ENCODE results near the gene PRKAA2.

The PRKAA2 gene

GRCh38 chr1:56627636-56628039, 17.5 kb upstream of the PRKAA2 start:
- DNase-seq (ENCODE audit: extremely low read depth, low read depth) = no peak
- TF ChIP-seq, protein P1, sequence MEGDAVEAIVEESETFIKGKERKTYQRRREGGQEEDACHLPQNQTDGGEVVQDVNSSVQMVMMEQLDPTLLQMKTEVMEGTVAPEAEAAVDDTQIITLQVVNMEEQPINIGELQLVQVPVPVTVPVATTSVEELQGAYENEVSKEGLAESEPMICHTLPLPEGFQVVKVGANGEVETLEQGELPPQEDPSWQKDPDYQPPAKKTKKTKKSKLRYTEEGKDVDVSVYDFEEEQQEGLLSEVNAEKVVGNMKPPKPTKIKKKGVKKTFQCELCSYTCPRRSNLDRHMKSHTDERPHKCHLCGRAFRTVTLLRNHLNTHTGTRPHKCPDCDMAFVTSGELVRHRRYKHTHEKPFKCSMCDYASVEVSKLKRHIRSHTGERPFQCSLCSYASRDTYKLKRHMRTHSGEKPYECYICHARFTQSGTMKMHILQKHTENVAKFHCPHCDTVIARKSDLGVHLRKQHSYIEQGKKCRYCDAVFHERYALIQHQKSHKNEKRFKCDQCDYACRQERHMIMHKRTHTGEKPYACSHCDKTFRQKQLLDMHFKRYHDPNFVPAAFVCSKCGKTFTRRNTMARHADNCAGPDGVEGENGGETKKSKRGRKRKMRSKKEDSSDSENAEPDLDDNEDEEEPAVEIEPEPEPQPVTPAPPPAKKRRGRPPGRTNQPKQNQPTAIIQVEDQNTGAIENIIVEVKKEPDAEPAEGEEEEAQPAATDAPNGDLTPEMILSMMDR (IDR thresholded peaks at IDR 0.05; ENCODE audit: low read depth, low read length) = no peak

DNA sequence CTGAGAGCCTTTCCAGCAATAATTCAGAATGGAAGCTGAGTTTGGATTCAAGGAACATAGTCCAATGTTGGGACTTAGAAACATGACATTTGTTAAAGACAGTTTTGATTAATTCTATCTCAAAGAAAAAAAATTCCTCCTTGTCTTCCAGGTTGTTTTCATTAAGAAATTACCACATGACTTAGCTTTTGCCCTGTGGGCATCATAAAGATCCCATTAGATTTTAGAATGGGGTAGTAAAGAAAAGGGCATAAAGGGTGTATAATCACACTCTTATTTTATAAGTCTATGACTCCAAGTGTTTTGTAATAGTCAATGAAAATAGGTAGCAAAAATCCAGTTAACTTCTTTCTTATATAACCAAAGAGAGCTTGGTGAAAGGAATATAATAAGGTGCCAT, 14.3 kb upstream of the PRKAA2 start:
- TF ChIP-seq, protein P1 (IDR thresholded peaks at IDR 0.05; ENCODE audit: low read depth, low read length) = no peak
- DNase-seq (ENCODE audit: extremely low read depth, low read depth) = no peak

GRCh38 chr1:56631901-56632300, 13.2 kb upstream of the PRKAA2 start:
- TF ChIP-seq, protein P1 (IDR thresholded peaks at IDR 0.05; ENCODE audit: low read depth, low read length) = no peak
- DNase-seq (ENCODE audit: extremely low read depth, low read depth) = no peak

- no peak for DNase-seq (ENCODE audit: extremely low read depth, low read depth)
- TF ChIP-seq, protein P1 (IDR thresholded peaks at IDR 0.05; ENCODE audit: low read depth, low read length) = no peak
These were observed 10.1 kb upstream of the PRKAA2 start for GRCh38 chr1:56634981-56635380.

DNA sequence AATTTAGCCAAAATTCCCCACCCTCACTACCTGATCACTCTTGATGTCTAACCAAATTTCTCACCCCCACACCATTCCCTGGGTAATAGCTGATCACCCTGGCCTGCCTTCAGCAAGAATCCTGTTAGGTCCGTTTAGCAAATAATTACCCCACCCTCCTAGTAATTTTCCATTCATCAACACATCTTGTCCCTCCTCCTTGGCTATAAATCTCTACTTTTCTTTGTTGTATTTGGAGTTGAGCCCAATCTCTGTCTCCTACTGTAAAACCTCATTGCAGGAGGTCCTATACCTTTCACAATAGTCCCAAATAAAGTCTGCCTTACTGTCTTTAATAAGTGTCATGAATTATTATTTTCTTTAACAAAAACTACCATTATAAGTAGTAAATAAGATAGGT, 6.9 kb upstream of the PRKAA2 start:
- TF ChIP-seq, protein P1 (IDR thresholded peaks at IDR 0.05; ENCODE audit: low read depth, low read length) = no peak

GRCh38 chr1:56639211-56639610, 5.9 kb upstream of the PRKAA2 start:
- TF ChIP-seq, protein P1 (IDR thresholded peaks at IDR 0.05; ENCODE audit: low read depth, low read length) = no peak
- DNase-seq (ENCODE audit: extremely low read depth, low read depth) = no peak

More for the DNA sequence above, 6.9 kb upstream of the PRKAA2 start:
- no peak for DNase-seq (ENCODE audit: extremely low read depth, low read depth)

DNA sequence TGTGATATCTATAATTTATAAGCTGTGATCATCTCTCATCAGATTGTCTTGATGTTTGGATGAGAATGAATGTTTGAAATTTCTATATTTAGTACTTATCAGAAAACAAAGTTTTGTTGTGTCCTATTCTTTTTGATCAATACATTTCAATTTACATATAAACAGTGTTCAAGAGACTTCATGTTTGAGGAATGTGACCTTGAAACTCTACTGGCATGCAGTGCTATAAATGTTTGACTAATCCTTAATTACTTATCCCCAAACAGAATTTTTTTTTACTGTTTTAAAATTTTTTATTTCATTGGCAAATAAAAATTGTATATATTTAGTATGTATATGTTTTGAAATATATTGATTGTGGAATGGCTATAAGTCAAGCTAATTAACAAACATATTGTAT, 1.5 kb upstream of the PRKAA2 start:
- DNase-seq (ENCODE audit: extremely low read depth, low read depth) = no peak
- TF ChIP-seq, protein P1 (IDR thresholded peaks at IDR 0.05; ENCODE audit: low read depth, low read length) = no peak
